HepG2 (cell line): ENCODE measurements around the gene RUSF1. TPM values are rescaled to one million over a fixed set of nuclear protein-coding genes. Genes with fewer than 3 reads are reported as not detected.

Experiments used
- DMTF1 ChIP-seq: sonication (generic); formaldehyde crosslinking; IDR thresholded peaks from 2 replicates; pipeline ENCODE4 v1.4.0; 2020; ENCODE audit warnings: mild to moderate bottlenecking, missing genetic modification reagents
- HBP1 ChIP-seq: IDR thresholded peaks from 2 replicates; pipeline ENCODE4 v1.6.1; 2016; ENCODE audit warnings: low read depth, control low read depth
- HMG20B ChIP-seq: conservative IDR thresholded peaks from 2 replicates; pipeline ENCODE4 v1.6.1; 2016; ENCODE audit warnings: missing genetic modification reagents, missing compliant biosample characterization
- HNRNPK ChIP-seq: fragments of 200-400 bp; formaldehyde crosslinking; IDR thresholded peaks from 2 replicates; pipeline ENCODE4 v1.6.1; 2018; ENCODE audit warnings: low read length, low read depth, moderate library complexity, mild to moderate bottlenecking; ENCODE audit not compliant: poor library complexity, severe bottlenecking
- NCOA5 ChIP-seq: sonication (generic); formaldehyde crosslinking; IDR thresholded peaks from 2 replicates; pipeline ENCODE4 v1.4.0; 2020; ENCODE audit warnings: missing genetic modification reagents
- RBFOX2 ChIP-seq: fragments of 200-400 bp; formaldehyde crosslinking; IDR thresholded peaks from 2 replicates; pipeline ENCODE4 v1.6.1; 2017; ENCODE audit warnings: low read depth, mild to moderate bottlenecking, low read length
- SP5 ChIP-seq: IDR thresholded peaks from 2 replicates; pipeline ENCODE4 v1.6.1; 2016; ENCODE audit warnings: low read depth, borderline replicate concordance
- SUZ12 ChIP-seq: fragments of 150-350 bp; IDR thresholded peaks from 2 replicates; pipeline ENCODE4 v1.6.1; 2014; ENCODE audit warnings: low read depth, low read length
- USF2 ChIP-seq, 2 experiments: sonication (generic) in 1 of 2; formaldehyde crosslinking in 1 of 2; IDR thresholded peaks; 2 replicates each; pipeline versions ENCODE4 v1.5.1 to v1.6.1; 2011 to 2020; ENCODE audit warnings: borderline replicate concordance in 1 of 2, low read depth in 1 of 2, low read length in 1 of 2, mild to moderate bottlenecking in 1 of 2, missing genetic modification reagents in 1 of 2, moderate library complexity in 1 of 2
- ZNF280D ChIP-seq: sonication (generic); formaldehyde crosslinking; IDR thresholded peaks from 2 replicates; pipeline ENCODE4 v1.5.1; 2020; ENCODE audit warnings: mild to moderate bottlenecking, missing genetic modification reagents
- ZNF468 ChIP-seq: sonication (generic); formaldehyde crosslinking; IDR thresholded peaks from 2 replicates; pipeline ENCODE4 v1.8.0; 2022; ENCODE audit warnings: mild to moderate bottlenecking, moderate library complexity, missing genetic modification reagents
- ZNF660 ChIP-seq: sonication (generic); formaldehyde crosslinking; IDR thresholded peaks from 2 replicates; pipeline ENCODE4 v1.5.1; 2020; ENCODE audit warnings: mild to moderate bottlenecking, low read depth, missing genetic modification reagents, borderline replicate concordance
- ZNF891 ChIP-seq: sonication (generic); formaldehyde crosslinking; IDR thresholded peaks from 2 replicates; pipeline ENCODE4 v1.5.0; 2020; ENCODE audit warnings: mild to moderate bottlenecking, missing genetic modification reagents
- polyA plus RNA-seq, 8 experiments: library from polyadenylated mRNA; depleted of rRNA in 3 of 8; stranded (reverse) in 7 of 8; unstranded in 1 of 8; fragments of >200 nt; fragmentation: Illumina TruSeq in 4 of 8; extraction: Trizol in 4 of 8; gene quantifications; 2 replicates each; pipeline versions ENCODE4 v1.2.1 to v1.2.3, GENCODE V29; 2011 to 2016; ENCODE audit warnings: low read depth in 4 of 8, missing spikeins in 1 of 8, mixed read lengths in 1 of 8; ENCODE audit not compliant: insufficient read depth in 1 of 8
- total RNA-seq, 5 experiments: library from RNA; depleted of rRNA; stranded (reverse); fragments of >200 nt; fragmentation: Illumina TruSeq; extraction: Trizol; gene quantifications; 2 replicates each; pipeline ENCODE4 v1.2.3, GENCODE V29; 2016; ENCODE audit warnings: low read depth in 1 of 5

The RUSF1 gene
- total and polyA plus RNA-seq, 2 of the 13 experiments (the other 11 are each of a cell fraction or from before 2014, with no cell fraction given) = 40.8 to 50.2 TPM

- TF ChIP-seq USF2 (IDR thresholded peaks at IDR 0.05; ENCODE audit: low read depth, low read length) (no peak), USF2 (CRISPR knock-in tag; IDR thresholded peaks at IDR 0.05; ENCODE audit: borderline replicate concordance) (no peak), NCOA5 (CRISPR knock-in tag) (no peak), RBFOX2 (no peak), SUZ12 (no peak), ZNF468 (CRISPR knock-in tag) (no peak), HMG20B (CRISPR knock-in tag) (no peak; the same call in 1 of the 2 replicates), ZNF660 (CRISPR knock-in tag) (no peak), DMTF1 (CRISPR knock-in tag) (no peak), ZNF280D (CRISPR knock-in tag) (peak; percentile 61; the same call in 1 of the 2 replicates), HBP1 (no peak), ZNF891 (CRISPR knock-in tag) (peak; percentile 33; the same call in 1 of the 2 replicates), SP5 (CRISPR knock-in tag) (peak; percentile 91), HNRNPK (no peak)
Measured at GRCh38 chr16:31453255-31454204, 54.7 kb downstream of the RUSF1 start (continued).
